Stomach (tissue), 4 donors: ENCODE measurements around the gene GSG1L.

Experiments
- EP300 ChIP-seq: sonication (generic); formaldehyde crosslinking; IDR thresholded peaks from one replicate; pipeline ENCODE4 v1.6.1; 2017; ENCODE audit warnings: antibody characterized with exemption
- POLR2A ChIP-seq, 4 donors: fragments of 450-650 bp; IDR thresholded peaks; one replicate each; pipeline ENCODE4 v1.6.1; 2016; ENCODE audit warnings: antibody characterized with exemption in 4 of 4, control low read depth in 2 of 4, mild to moderate bottlenecking in 1 of 4, moderate library complexity in 1 of 4
- POLR2AphosphoS5 ChIP-seq, 3 donors: sonication (generic); formaldehyde crosslinking; IDR thresholded peaks; one replicate each; pipeline ENCODE4 v1.6.1; 2016; ENCODE audit warnings: antibody characterized with exemption in 3 of 3
- TF ChIP-seq, protein P1 (sequence below), 7 experiments: fragments of 450-650 bp in 4 of 7; fragments of 200-600 bp in 3 of 7; sonication (generic) in 3 of 7; IDR thresholded peaks; one replicate each; pipeline ENCODE4 v1.5.1; 2016 to 2019; ENCODE audit warnings: antibody characterized with exemption in 7 of 7, control low read depth in 2 of 7, mild to moderate bottlenecking in 1 of 7

DNA sequence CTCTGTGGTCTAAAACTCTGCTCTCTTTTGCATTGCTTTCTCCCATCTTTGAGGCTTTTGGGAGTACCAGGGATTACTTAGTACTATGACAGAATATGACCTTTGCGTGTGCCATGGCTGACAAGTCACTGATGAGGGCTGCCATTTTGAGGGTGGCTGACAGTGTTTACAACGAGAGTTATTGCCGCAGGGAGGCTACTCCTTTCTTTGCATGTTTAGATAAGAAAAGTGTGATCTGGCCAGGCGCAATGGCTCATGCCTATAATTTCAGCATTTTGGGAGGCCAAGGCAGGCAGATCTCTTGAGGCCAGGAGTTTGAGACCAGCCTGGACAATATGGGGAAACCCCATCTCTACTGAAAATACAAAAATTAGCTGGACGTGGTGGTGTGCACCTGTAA is 77.5 kb downstream of the GSG1L start:
- no peak for TF ChIP-seq POLR2AphosphoS5 (IDR thresholded peaks at IDR 0.05)
- TF ChIP-seq POLR2A (IDR thresholded peaks at IDR 0.05), result no peak
- TF ChIP-seq, protein P1, sequence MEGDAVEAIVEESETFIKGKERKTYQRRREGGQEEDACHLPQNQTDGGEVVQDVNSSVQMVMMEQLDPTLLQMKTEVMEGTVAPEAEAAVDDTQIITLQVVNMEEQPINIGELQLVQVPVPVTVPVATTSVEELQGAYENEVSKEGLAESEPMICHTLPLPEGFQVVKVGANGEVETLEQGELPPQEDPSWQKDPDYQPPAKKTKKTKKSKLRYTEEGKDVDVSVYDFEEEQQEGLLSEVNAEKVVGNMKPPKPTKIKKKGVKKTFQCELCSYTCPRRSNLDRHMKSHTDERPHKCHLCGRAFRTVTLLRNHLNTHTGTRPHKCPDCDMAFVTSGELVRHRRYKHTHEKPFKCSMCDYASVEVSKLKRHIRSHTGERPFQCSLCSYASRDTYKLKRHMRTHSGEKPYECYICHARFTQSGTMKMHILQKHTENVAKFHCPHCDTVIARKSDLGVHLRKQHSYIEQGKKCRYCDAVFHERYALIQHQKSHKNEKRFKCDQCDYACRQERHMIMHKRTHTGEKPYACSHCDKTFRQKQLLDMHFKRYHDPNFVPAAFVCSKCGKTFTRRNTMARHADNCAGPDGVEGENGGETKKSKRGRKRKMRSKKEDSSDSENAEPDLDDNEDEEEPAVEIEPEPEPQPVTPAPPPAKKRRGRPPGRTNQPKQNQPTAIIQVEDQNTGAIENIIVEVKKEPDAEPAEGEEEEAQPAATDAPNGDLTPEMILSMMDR (IDR thresholded peaks at IDR 0.05), result no peak
- no peak for TF ChIP-seq EP300
